HEK293T (cell line): ENCODE data around the gene TEX36.

Experiments
- CTCF ChIA-PET: fragments of 350-600 bp; formaldehyde crosslinking; extraction: SDS; loops from one replicate; lab custom pipeline; 2021; ENCODE audit warnings: antibody characterized with exemption, inconsistent platforms; lab: Yijun Ruan, JAX
- POLR2A ChIA-PET: fragments of 350-600 bp; formaldehyde crosslinking; extraction: SDS; loops from one replicate; lab custom pipeline; 2020; ENCODE audit warnings: antibody characterized with exemption, inconsistent platforms; lab: Yijun Ruan, JAX
- DNase-seq: peaks from one replicate; pipeline ENCODE4 v3.0.0; 2012; ENCODE audit warnings: mixed read lengths; ENCODE audit errors: extremely low spot score
- ARNT ChIP-seq: fragments of 450-650 bp; IDR thresholded peaks from 2 replicates; pipeline ENCODE4 v1.6.1; 2017; ENCODE audit warnings: mild to moderate bottlenecking
- BHLHE40 ChIP-seq: fragments of 450-650 bp; IDR thresholded peaks from 2 replicates; pipeline ENCODE4 v1.6.1; 2016; ENCODE audit warnings: mild to moderate bottlenecking, moderate library complexity, borderline replicate concordance
- CTBP1 ChIP-seq: fragments of 450-650 bp; IDR thresholded peaks from 2 replicates; pipeline ENCODE4 v1.6.1; 2016; ENCODE audit warnings: borderline replicate concordance
- ELF4 ChIP-seq: fragments of 450-650 bp; IDR thresholded peaks from 2 replicates; pipeline ENCODE4 v1.6.1; 2017; ENCODE audit warnings: antibody characterized with exemption
- FOXA1 ChIP-seq: fragments of 450-650 bp; IDR thresholded peaks from 2 replicates; pipeline ENCODE4 v1.6.1; 2016; ENCODE audit warnings: mild to moderate bottlenecking
- FOXK2 ChIP-seq: fragments of 450-650 bp; IDR thresholded peaks from 2 replicates; pipeline ENCODE4 v1.6.1; 2016; ENCODE audit warnings: mild to moderate bottlenecking
- FOXM1 ChIP-seq: fragments of 450-650 bp; IDR thresholded peaks from 2 replicates; pipeline ENCODE4 v1.6.1; 2017; ENCODE audit warnings: mild to moderate bottlenecking, borderline replicate concordance
- HDGF ChIP-seq: fragments of 450-650 bp; IDR thresholded peaks from 2 replicates; pipeline ENCODE4 v1.6.1; 2017; ENCODE audit warnings: antibody characterized with exemption, borderline replicate concordance
- L3MBTL2 ChIP-seq: fragments of 450-650 bp; conservative IDR thresholded peaks from 2 replicates; pipeline ENCODE4 v1.6.1; 2016; ENCODE audit warnings: mild to moderate bottlenecking
- LEF1 ChIP-seq: fragments of 450-650 bp; IDR thresholded peaks from 2 replicates; pipeline ENCODE4 v1.6.1; 2017; ENCODE audit warnings: mild to moderate bottlenecking, borderline replicate concordance
- NFRKB ChIP-seq: fragments of 450-650 bp; IDR thresholded peaks from 2 replicates; pipeline ENCODE4 v1.6.1; 2016; ENCODE audit warnings: mild to moderate bottlenecking, moderate library complexity
- SP1 ChIP-seq: fragments of 450-650 bp; IDR thresholded peaks from 2 replicates; pipeline ENCODE4 v1.6.1; 2017
- SUZ12 ChIP-seq: fragments of 450-650 bp; IDR thresholded peaks from 2 replicates; pipeline ENCODE4 v1.6.1; 2016; ENCODE audit warnings: mild to moderate bottlenecking
- TARDBP ChIP-seq: fragments of 450-650 bp; IDR thresholded peaks from 2 replicates; pipeline ENCODE4 v1.6.1; 2016
- ZNF384 ChIP-seq: fragments of 450-650 bp; IDR thresholded peaks from 2 replicates; pipeline ENCODE4 v1.6.1; 2016
- TF ChIP-seq, protein P1 (sequence below): fragments of 450-650 bp; IDR thresholded peaks from 2 replicates; pipeline ENCODE4 v1.6.1; 2016

The TEX36 gene

DNA sequence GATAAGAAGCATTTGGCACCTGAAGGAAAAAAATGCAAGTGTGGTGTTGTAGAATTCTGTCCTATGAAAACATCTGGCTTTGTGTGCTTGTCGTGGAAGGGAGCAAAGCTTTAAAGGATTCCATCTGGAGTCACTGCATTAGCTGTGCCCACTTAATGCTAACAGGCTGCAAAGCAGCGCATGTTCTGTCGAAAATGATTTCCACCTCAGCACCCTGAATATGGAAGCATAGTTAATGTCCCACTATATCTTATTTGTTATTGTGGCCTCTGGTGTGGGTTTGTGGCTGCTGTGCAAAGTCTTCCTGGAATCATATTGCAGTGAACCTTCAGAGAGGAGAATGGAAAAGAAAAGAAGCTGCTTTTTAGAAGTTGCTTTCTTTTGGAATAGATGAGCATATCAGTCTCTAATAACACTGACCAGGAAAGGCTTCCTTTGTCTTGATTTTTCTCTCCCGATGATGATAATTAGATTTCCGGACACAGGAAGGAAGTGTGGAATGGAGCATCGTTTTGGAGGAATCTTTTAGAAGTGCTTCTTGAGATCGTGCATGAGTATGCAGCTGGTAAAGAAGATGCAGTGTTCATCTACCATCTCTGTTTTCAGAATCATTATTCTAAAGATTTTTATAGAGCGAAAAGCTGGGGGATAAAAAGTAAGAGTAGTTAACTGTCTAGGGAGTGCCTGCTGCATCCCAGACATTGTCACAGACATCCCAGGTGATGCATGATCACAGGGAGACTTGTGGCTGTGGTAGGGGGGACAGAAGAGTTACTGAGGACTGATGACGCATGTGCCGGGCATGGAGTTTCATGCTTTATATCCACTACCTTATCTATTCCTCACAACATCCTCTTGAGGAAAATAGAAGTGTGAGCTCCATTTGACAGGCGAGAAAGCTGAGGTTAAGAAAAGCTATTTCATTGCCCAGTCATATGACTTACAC is 54.6 kb downstream of the TEX36 start:
- CTCF ChIA-PET: interaction anchor here (1.0 to 1.1 kb wide), 2 partner anchors 8 to 636 kb away, joined by 3 to 4 read pairs; no protein-coding TSS in a partner anchor
- TF ChIP-seq TARDBP (no peak), SP1 (no peak), NFRKB (no peak), BHLHE40 (no peak), LEF1 (no peak), ELF4 (no peak), FOXM1 (no peak), L3MBTL2 (no peak), FOXK2 (no peak), ARNT (no peak), ZNF384 (no peak), HDGF (no peak)
- TF ChIP-seq, protein P1, sequence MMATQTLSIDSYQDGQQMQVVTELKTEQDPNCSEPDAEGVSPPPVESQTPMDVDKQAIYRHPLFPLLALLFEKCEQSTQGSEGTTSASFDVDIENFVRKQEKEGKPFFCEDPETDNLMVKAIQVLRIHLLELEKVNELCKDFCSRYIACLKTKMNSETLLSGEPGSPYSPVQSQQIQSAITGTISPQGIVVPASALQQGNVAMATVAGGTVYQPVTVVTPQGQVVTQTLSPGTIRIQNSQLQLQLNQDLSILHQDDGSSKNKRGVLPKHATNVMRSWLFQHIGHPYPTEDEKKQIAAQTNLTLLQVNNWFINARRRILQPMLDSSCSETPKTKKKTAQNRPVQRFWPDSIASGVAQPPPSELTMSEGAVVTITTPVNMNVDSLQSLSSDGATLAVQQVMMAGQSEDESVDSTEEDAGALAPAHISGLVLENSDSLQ: no peak
- no peak for DNase-seq
- POLR2A ChIA-PET: no interaction called here

DNA sequence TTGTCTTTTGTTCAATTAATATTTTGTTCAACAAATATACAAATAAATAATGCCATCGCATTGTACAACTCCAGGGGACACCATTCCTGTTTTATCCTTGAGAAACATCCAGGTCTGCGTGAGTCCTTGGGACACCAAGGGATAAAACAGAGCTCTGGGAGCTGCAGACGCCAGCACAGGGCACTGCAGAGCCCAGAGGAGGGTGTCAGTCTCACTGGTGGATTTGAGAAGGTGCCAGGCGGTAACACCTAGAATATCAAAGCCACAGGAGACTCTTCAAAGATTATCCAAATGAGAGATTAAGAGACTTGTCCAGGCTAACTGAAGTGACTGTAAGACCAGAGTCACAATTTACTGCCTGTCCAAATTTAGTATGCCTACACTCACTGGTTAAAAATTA is 55.3 kb downstream of the TEX36 start:
- POLR2A ChIA-PET: no interaction called here
- no peak for TF ChIP-seq ARNT
- no peak for TF ChIP-seq BHLHE40
- CTCF ChIA-PET: no interaction called here
- no peak for DNase-seq

DNA sequence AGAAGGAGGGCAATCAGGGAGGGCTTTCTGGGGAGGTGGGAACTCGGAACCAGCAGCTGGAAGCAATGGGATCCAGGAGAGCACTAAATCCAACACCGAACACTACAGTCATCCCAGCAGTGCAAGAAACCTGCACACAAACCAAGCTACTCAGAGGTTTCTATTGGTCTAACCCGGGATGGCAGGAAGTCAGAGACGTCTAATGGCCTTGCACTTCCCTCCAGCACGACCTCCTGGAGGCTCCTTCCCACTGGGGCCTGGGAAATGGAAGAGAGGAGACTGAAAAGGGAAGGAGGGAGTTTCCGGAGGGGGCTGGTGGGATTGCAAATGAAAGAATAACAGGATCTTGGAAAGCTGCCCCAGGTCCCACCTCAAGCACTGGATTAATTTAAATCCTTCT is 56.3 kb downstream of the TEX36 start:
- ChIA-PET POLR2A (no interaction called here), CTCF (no interaction called here)
- DNase-seq: no peak
- no peak for TF ChIP-seq FOXK2
- no peak for TF ChIP-seq NFRKB
- no peak for TF ChIP-seq TARDBP
- no peak for TF ChIP-seq ELF4
- TF ChIP-seq, protein P1: no peak
- TF ChIP-seq ZNF384: no peak
- TF ChIP-seq FOXM1: no peak
- no peak for TF ChIP-seq FOXA1
- TF ChIP-seq ARNT: no peak
- no peak for TF ChIP-seq CTBP1
- no peak for TF ChIP-seq LEF1
- no peak for TF ChIP-seq L3MBTL2
- no peak for TF ChIP-seq HDGF
- no peak for TF ChIP-seq SP1
- TF ChIP-seq SUZ12: no peak
- TF ChIP-seq BHLHE40: no peak

DNA sequence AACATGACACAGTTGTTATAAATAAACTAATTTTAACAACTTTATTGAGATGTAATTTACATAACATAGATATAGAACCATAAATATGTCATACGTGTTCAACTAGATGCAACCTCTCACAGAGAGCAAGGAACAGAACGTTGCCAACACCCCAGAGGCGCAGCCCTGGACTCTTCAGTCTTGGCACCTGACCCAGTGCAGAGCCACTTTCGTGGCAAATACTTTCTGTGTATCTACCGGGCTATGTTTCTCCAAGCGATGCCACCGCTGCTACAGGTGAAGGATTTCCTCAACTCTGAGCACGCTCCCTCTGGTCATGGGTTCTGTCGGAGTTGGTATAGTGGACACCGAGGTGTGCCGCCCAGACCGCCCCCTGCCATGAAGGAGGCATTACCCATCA is 57.4 kb downstream of the TEX36 start:
- DNase-seq: no peak
- TF ChIP-seq FOXA1 (no peak), ARNT (no peak), NFRKB (no peak), ZNF384 (no peak), SP1 (no peak), LEF1 (no peak), SUZ12 (no peak), FOXK2 (no peak), HDGF (no peak), L3MBTL2 (no peak)
- TF ChIP-seq, protein P1: no peak
- POLR2A ChIA-PET: no interaction called here
- CTCF ChIA-PET: no interaction called here

DNA sequence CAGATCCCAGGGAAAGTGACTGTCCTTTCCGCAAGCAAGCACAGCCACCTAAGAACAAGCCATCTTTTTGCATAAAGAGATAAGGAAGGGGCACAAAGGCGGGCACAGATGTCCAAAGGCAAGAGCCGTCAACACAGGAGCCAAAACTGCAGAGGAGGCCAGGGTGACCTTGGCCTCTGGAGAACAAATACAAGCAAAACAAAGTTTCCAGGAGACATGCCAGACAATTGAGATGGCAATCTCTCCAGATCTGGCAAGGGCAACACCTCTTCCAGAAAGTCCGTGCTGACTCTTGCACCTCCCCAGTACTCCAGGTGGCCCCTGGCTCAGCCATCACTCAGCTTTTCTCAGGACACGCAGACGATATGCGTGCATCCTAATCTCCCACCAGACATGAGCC is 58.2 kb downstream of the TEX36 start:
- ChIA-PET POLR2A (no interaction called here), CTCF (no interaction called here)
- TF ChIP-seq BHLHE40 (no peak), ARNT (no peak), LEF1 (no peak), HDGF (no peak), CTBP1 (no peak), SUZ12 (no peak), SP1 (no peak)
- no peak for DNase-seq

DNA sequence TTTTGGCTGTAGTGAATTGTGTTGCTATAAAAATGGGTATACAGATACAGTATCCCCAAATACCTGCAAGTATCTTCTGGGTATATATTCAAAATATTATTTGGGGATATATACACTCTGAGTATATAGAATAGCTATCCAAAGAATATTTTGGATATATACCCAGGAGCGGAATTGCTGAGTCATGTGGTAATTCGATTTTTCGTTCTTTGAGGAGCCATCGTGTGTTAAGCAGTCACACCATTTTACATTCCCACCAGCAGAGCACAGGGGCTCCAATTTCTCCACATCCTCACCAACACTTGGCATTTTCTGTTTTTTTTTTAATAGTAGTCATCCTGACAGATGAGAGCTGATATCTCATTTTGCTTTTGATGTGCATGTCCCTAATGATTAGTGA is 61.9 kb downstream of the TEX36 start:
- CTCF ChIA-PET: no interaction called here
- POLR2A ChIA-PET: no interaction called here
- TF ChIP-seq L3MBTL2: no peak
- no peak for TF ChIP-seq HDGF
- TF ChIP-seq FOXM1: no peak
- TF ChIP-seq FOXA1: no peak
- TF ChIP-seq ELF4: no peak
- no peak for TF ChIP-seq ARNT
- no peak for DNase-seq
